HEK293T (cell line): ENCODE results near the gene WDPCP.

Experiments
- BHLHE40 ChIP-seq: fragments of 450-650 bp; IDR thresholded peaks from 2 replicates; pipeline ENCODE4 v1.6.1; 2016; ENCODE audit warnings: mild to moderate bottlenecking, moderate library complexity, borderline replicate concordance
- ELF4 ChIP-seq: fragments of 450-650 bp; IDR thresholded peaks from 2 replicates; pipeline ENCODE4 v1.6.1; 2017; ENCODE audit warnings: antibody characterized with exemption
- FOXK2 ChIP-seq: fragments of 450-650 bp; IDR thresholded peaks from 2 replicates; pipeline ENCODE4 v1.6.1; 2016; ENCODE audit warnings: mild to moderate bottlenecking
- HDGF ChIP-seq: fragments of 450-650 bp; IDR thresholded peaks from 2 replicates; pipeline ENCODE4 v1.6.1; 2017; ENCODE audit warnings: antibody characterized with exemption, borderline replicate concordance
- LEF1 ChIP-seq: fragments of 450-650 bp; IDR thresholded peaks from 2 replicates; pipeline ENCODE4 v1.6.1; 2017; ENCODE audit warnings: mild to moderate bottlenecking, borderline replicate concordance
- NFRKB ChIP-seq: fragments of 450-650 bp; IDR thresholded peaks from 2 replicates; pipeline ENCODE4 v1.6.1; 2016; ENCODE audit warnings: mild to moderate bottlenecking, moderate library complexity
- SP1 ChIP-seq: fragments of 450-650 bp; IDR thresholded peaks from 2 replicates; pipeline ENCODE4 v1.6.1; 2017
- SUZ12 ChIP-seq: fragments of 450-650 bp; IDR thresholded peaks from 2 replicates; pipeline ENCODE4 v1.6.1; 2016; ENCODE audit warnings: mild to moderate bottlenecking
- TARDBP ChIP-seq: fragments of 450-650 bp; IDR thresholded peaks from 2 replicates; pipeline ENCODE4 v1.6.1; 2016
- ZNF384 ChIP-seq: fragments of 450-650 bp; IDR thresholded peaks from 2 replicates; pipeline ENCODE4 v1.6.1; 2016
- TF ChIP-seq, protein P1 (sequence below): fragments of 450-650 bp; IDR thresholded peaks from 2 replicates; pipeline ENCODE4 v1.6.1; 2016

- no peak for TF ChIP-seq TARDBP
- no peak for TF ChIP-seq ELF4
- no peak for TF ChIP-seq SUZ12
- no peak for TF ChIP-seq BHLHE40
- TF ChIP-seq SP1, result no peak
- TF ChIP-seq, protein P1, sequence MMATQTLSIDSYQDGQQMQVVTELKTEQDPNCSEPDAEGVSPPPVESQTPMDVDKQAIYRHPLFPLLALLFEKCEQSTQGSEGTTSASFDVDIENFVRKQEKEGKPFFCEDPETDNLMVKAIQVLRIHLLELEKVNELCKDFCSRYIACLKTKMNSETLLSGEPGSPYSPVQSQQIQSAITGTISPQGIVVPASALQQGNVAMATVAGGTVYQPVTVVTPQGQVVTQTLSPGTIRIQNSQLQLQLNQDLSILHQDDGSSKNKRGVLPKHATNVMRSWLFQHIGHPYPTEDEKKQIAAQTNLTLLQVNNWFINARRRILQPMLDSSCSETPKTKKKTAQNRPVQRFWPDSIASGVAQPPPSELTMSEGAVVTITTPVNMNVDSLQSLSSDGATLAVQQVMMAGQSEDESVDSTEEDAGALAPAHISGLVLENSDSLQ, result no peak
- TF ChIP-seq LEF1, result no peak
- no peak for TF ChIP-seq NFRKB
- TF ChIP-seq FOXK2, result no peak
- TF ChIP-seq HDGF, result no peak
- TF ChIP-seq ZNF384, result no peak
Observed at GRCh38 chr2:63301481-63301880, 286.8 kb downstream of the WDPCP start.
